LoVo (cell line): ENCODE results near the gene UROD.

Experiments
- DNase-seq: peaks from one replicate; pipeline ENCODE4 v3.0.0-alpha.2; 2016; ENCODE audit warnings: low spot score

Gene UROD

GRCh38 chr1:45008516-45008915 lies 3.5 kb upstream of the UROD start:
- no peak for DNase-seq

GRCh38 chr1:45009296-45009865 lies 2.7 kb upstream of the UROD start:
- no peak for DNase-seq

- DNase-seq, result peak; percentile 53
These were observed 1.8 kb upstream of the UROD start for GRCh38 chr1:45009956-45010854.

GRCh38 chr1:45010855-45011811 lies 921 bp upstream of the UROD start, which contains the start of gene HECTD3:
Gene HECTD3 (minus strand): TSS chr1:45011324. CDS start chr1:45011257, 67 bp downstream.
- peak; percentile 86 for DNase-seq

GRCh38 chr1:45012639-45013278 lies 705 bp downstream of the UROD start:
- DNase-seq, result peak; percentile 51

GRCh38 chr1:45013551-45014209 lies 1.6 kb downstream of the UROD start:
- DNase-seq, result no peak

GRCh38 chr1:45014321-45015028 lies 2.4 kb downstream of the UROD start:
- DNase-seq, result peak; percentile 64

GRCh38 chr1:45015683-45016082 lies 3.6 kb downstream of the UROD start:
- no peak for DNase-seq

- DNase-seq, result no peak
These were observed 4.1 kb downstream of the UROD start for GRCh38 chr1:45016090-45016697.

GRCh38 chr1:45016767-45017166 lies 4.7 kb downstream of the UROD start:
- no peak for DNase-seq

GRCh38 chr1:45018599-45019230 lies 6.7 kb downstream of the UROD start:
- DNase-seq, result peak; percentile 51

- no peak for DNase-seq
These were observed 11.6 kb downstream of the UROD start for GRCh38 chr1:45023663-45024062.

- DNase-seq, result no peak
These were observed 14.4 kb downstream of the UROD start for GRCh38 chr1:45026446-45026845.

- no peak for DNase-seq
These were observed 20.8 kb downstream of the UROD start for GRCh38 chr1:45032837-45033236.

GRCh38 chr1:45033356-45033755 lies 21.3 kb downstream of the UROD start:
- DNase-seq, result no peak

- DNase-seq, result no peak
These were observed 23.7 kb downstream of the UROD start for GRCh38 chr1:45035631-45036301.

GRCh38 chr1:45037456-45037855 lies 25.4 kb downstream of the UROD start:
- peak; percentile 36 for DNase-seq

- DNase-seq, result no peak
These were observed 26.2 kb downstream of the UROD start for GRCh38 chr1:45038240-45038639.
